Heart left ventricle (tissue), 16 donors: ENCODE results near the gene NMB. TPM values are rescaled to one million over a fixed set of nuclear protein-coding genes. Genes with fewer than 3 reads are reported as not detected.
"Not testable (repeated sequence)": the region's sequence is repeated elsewhere in the genome, so short reads cannot be mapped to it uniquely, and the experiment has no call there.

ENCODE experiments used
- ATAC-seq, 4 donors: fragments of 200-7000 bp; cut with Tn5 transposase; one replicate each; pipeline ENCODE4 v1.9.1; 2020 to 2022; ENCODE audit warnings: moderate library complexity in 4 of 4, mild to moderate bottlenecking in 3 of 4, moderate number of reproducible peaks in 1 of 4
- DNase-seq, 5 donors: peaks; one replicate each; pipeline ENCODE4 v3.0.0-alpha.2; 2020
- H3K27ac ChIP-seq, 12 donors: fragments of 200-600 bp; sonication (generic) in 4 of 12; one replicate each; pipeline versions ENCODE4 v1.5.0 to v1.8.0; 2016 to 2022; ENCODE audit warnings: mild to moderate bottlenecking in 2 of 12
- H3K27me3 ChIP-seq, 9 donors: fragments of 200-600 bp; sonication (generic) in 2 of 9; one replicate each; pipeline versions ENCODE4 v1.5.1 to v1.8.0; 2016 to 2022; ENCODE audit warnings: mild to moderate bottlenecking in 3 of 9
- H3K36me3 ChIP-seq, 9 donors: fragments of 200-600 bp; sonication (generic) in 2 of 9; one replicate each; pipeline versions ENCODE4 v1.5.0 to v1.8.0; 2018 to 2022; ENCODE audit warnings: mild to moderate bottlenecking in 2 of 9
- H3K4me1 ChIP-seq, 12 donors: fragments of 200-600 bp; sonication (generic) in 4 of 12; one replicate each; pipeline versions ENCODE4 v1.5.0 to v1.8.0; 2016 to 2022; ENCODE audit warnings: mild to moderate bottlenecking in 3 of 12
- H3K4me3 ChIP-seq, 12 donors: fragments of 200-600 bp; sonication (generic) in 4 of 12; one replicate each; pipeline versions ENCODE4 v1.5.0 to v1.8.0; 2017 to 2022; ENCODE audit warnings: mild to moderate bottlenecking in 9 of 12, moderate library complexity in 4 of 12
- H3K9me3 ChIP-seq, 12 donors: fragments of 200-600 bp; sonication (generic) in 4 of 12; one replicate each; pipeline versions ENCODE4 v1.5.0 to v1.8.0; 2016 to 2022; ENCODE audit warnings: mild to moderate bottlenecking in 1 of 12
- POLR2A ChIP-seq, 2 donors: fragments of 450-650 bp; IDR thresholded peaks; one replicate each; pipeline ENCODE4 v1.6.1; 2017; ENCODE audit warnings: antibody characterized with exemption in 2 of 2, mild to moderate bottlenecking in 2 of 2, moderate library complexity in 2 of 2
- WGBS, 4 donors: extraction: QIAGEN DNeasy Blood & Tissue Kit in 2 of 4; methylation state at CpG; one replicate each; pipeline versions ENCODE4 v1.1.5 to v1.1.7; 2013 to 2018; 5-methylcytosine and 5-hydroxymethylcytosine counted together
- intact Hi-C, 10 donors: fragments of 100-400 bp; cut with DNase I; formaldehyde crosslinking; loops; one replicate each; pipeline versions ENCODE4 v1.11.1 to v1.14.2; 2022
- polyA plus RNA-seq, 2 donors: library from polyadenylated mRNA; stranded (reverse); fragments of 200-250 nt; gene quantifications; one replicate each; pipeline ENCODE4 v1.2.3, GENCODE V29; 2013
- total RNA-seq, 9 donors: library from RNA; depleted of rRNA in 2 of 9; stranded (reverse); fragments of >200 nt in 2 of 9; fragmentation: NEBNext Ultra II Directional in 3 of 9; extraction: Animal tissue kit (Norgen Biotek cat#: 25700) in 3 of 9; gene quantifications; one replicate each; pipeline versions ENCODE4 v1.1.0 to v1.2.4, GENCODE V29; 2016 to 2023
- TF ChIP-seq, protein P1 (sequence below), 12 donors: fragments of 200-600 bp; sonication (generic) in 4 of 12; IDR thresholded peaks; one replicate each; pipeline versions ENCODE4 v1.5.0 to v1.8.0; 2018 to 2022; ENCODE audit warnings: antibody characterized with exemption in 12 of 12, mild to moderate bottlenecking in 5 of 12
- donor health status: ischemic (EF 13 %, LVEDD 7.1; RV severe dilation, severe dysfunction).
- donor health status: healthy with polysubstance abuse.
- donor health status: DM: no; HTN: yes; CAD: no.
- donor health status: DM: no; HTN: no; CAD: no.
- donor health status: ischemic (EF 25% LVEDD 6.9; RV normal size, moderate dysfunction).
- donor health status: ischemic (EF 25% LVEDD 5.7; RV mildly dilated, moderate dysfunction).
- donor health status: healthy.
- donor health status: DM: yes; HTN: yes; CAD: no.
- donor health status: ischemic (EF 35%, LVEDD 5.7; RV mildly dilated, moderate dysfunction).
- donor health status: nonischemic (EF 11% LVEDD 7.7; RV severe dilation, severe dysfunction).
- donor health status: DM: yes; HTN: yes; CAD: no.
- donor health status: PGD.
- donor health status: ischemic (EF 29% LVEDD 5.4; RV normal size, mild dysfunction).
- donor health status: nonischemic (EF 23%, LVEDD 6.1; RV moderate dilation, normal function).

The NMB gene
- total and polyA plus RNA-seq, 11 donors: 1.4 to 8.6 (median 2.9) TPM

- WGBS, 4 donors: 88 to 96% (median 92%) methylated on average over 4 of the region's 4 CpGs
- Histone ChIP-seq H3K9me3 (no peaks in the 10 kb centered on the region), H3K27me3 (no peaks in the 10 kb centered on the region), H3K27ac (no peak overlapping the region), H3K4me3 (no peak overlapping the region), H3K4me1 (no peaks in the 10 kb centered on the region), H3K36me3 (peaks cover 0 to 61% (median 52%) of the 10 kb centered on the region in 9 donors)
- intact Hi-C loops: loop anchor here in 1 of 10 donors (10.0 kb wide), 1 partner anchor 105 kb away; no protein-coding TSS in a partner anchor
- no peak for DNase-seq
- ATAC-seq: no peak
- TF ChIP-seq, protein P1, sequence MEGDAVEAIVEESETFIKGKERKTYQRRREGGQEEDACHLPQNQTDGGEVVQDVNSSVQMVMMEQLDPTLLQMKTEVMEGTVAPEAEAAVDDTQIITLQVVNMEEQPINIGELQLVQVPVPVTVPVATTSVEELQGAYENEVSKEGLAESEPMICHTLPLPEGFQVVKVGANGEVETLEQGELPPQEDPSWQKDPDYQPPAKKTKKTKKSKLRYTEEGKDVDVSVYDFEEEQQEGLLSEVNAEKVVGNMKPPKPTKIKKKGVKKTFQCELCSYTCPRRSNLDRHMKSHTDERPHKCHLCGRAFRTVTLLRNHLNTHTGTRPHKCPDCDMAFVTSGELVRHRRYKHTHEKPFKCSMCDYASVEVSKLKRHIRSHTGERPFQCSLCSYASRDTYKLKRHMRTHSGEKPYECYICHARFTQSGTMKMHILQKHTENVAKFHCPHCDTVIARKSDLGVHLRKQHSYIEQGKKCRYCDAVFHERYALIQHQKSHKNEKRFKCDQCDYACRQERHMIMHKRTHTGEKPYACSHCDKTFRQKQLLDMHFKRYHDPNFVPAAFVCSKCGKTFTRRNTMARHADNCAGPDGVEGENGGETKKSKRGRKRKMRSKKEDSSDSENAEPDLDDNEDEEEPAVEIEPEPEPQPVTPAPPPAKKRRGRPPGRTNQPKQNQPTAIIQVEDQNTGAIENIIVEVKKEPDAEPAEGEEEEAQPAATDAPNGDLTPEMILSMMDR (IDR thresholded peaks at IDR 0.05): no peak
- TF ChIP-seq POLR2A (IDR thresholded peaks at IDR 0.05): no peak
Observed at GRCh38 chr15:84689858-84690257, 31.9 kb upstream of the NMB start.

- H3K27ac ChIP-seq, ATAC-seq, H3K9me3 ChIP-seq, H3K4me1 ChIP-seq, H3K27me3 ChIP-seq, DNase-seq, H3K4me3 ChIP-seq: not testable (repeated sequence)
- WGBS, 4 donors: 90 to 97% (median 94%) methylated on average over 7 of the region's 7 CpGs
- intact Hi-C loops: loop anchor here in 1 of 10 donors (10.0 kb wide), 1 partner anchor 108 kb away; no protein-coding TSS in a partner anchor
- H3K36me3 ChIP-seq: peaks cover 0 to 92% (median 67%) of the 10 kb centered on the region in 9 donors
Observed at GRCh38 chr15:84686446-84686845, 28.4 kb upstream of the NMB start.

DNA sequence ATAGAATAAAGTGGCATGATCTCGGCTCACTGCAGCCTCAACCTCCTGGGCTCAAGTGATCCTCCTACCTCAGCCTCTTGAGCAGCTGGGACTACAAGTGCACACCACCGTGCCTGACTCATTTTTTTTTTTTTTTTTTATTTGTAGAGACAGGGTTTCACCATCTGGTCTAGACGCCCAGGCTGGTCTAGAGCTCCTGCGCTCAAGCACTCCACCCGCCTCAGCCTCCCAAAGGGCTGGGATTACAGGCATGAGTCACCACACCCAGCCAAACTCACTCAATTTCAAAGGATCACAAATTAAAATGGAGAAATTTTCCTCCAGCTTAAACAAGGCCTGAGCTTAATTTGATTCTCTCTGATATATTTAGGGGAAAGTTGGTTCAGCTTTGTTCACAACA, 27.3 kb upstream of the NMB start:
- ATAC-seq: peak in 3 of 4 donors; percentile 42 to 97 (median 87)
- intact Hi-C loops: loop anchor here in 1 of 10 donors (10.0 kb wide), 1 partner anchor 109 kb away; no protein-coding TSS in a partner anchor
- Histone ChIP-seq H3K4me3 (no peak overlapping the region), H3K36me3 (peaks cover 0 to 95% (median 69%) of the 10 kb centered on the region in 9 donors), H3K4me1 (peaks cover 0 to 8% (median 0%) of the 10 kb centered on the region in 12 donors), H3K27ac (peak overlapping the region in 3 of 12 donors; percentile 6 to 47 (median 17)), H3K27me3 (no peaks in the 10 kb centered on the region), H3K9me3 (no peaks in the 10 kb centered on the region)
- DNase-seq: peak in 3 of 5 donors; percentile 10 to 70 (median 68)
- no peak for TF ChIP-seq POLR2A (IDR thresholded peaks at IDR 0.05)
- TF ChIP-seq, protein P1 (IDR thresholded peaks at IDR 0.05): no peak
- 74 to 84% (median 83%) methylated on average over 5 of the region's 5 CpGs for WGBS, 4 donors

DNA sequence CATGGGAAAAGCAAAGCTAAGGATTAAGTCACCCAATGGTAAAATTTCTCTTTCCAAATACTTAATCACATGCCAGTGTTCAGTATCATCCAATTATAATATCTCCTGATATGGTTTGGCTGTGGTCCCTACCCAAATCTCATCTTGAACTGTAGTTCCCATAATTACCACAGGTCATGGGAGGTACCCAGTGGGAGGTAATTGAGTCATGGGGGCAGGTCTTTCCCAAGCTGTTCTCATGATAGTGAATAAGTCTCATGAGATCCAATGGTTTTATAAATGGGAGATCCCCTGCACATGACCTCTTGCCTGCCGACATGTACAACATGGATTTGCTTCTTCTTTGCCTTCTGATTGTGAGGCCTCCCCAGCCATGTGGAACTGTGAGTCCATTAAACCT, 26.1 kb upstream of the NMB start:
- Histone ChIP-seq H3K4me3 (no peak overlapping the region), H3K9me3 (no peaks in the 10 kb centered on the region), H3K27ac (no peak overlapping the region), H3K36me3 (peaks cover 0 to 95% (median 69%) of the 10 kb centered on the region in 9 donors), H3K4me1 (peaks cover 0 to 8% (median 0%) of the 10 kb centered on the region in 12 donors), H3K27me3 (no peaks in the 10 kb centered on the region)
- TF ChIP-seq POLR2A (IDR thresholded peaks at IDR 0.05): no peak
- TF ChIP-seq, protein P1 (IDR thresholded peaks at IDR 0.05): no peak
- WGBS, 4 donors: 19 to 84% (median 54%) methylated on average over 1 of the region's 1 CpG
- intact Hi-C loops: loop anchor here in 1 of 10 donors (10.0 kb wide), 1 partner anchor 111 kb away; no protein-coding TSS in a partner anchor
- no peak for ATAC-seq
- DNase-seq: no peak
